Measurements from ENCODE around the gene PPP1R12C.

DNA sequence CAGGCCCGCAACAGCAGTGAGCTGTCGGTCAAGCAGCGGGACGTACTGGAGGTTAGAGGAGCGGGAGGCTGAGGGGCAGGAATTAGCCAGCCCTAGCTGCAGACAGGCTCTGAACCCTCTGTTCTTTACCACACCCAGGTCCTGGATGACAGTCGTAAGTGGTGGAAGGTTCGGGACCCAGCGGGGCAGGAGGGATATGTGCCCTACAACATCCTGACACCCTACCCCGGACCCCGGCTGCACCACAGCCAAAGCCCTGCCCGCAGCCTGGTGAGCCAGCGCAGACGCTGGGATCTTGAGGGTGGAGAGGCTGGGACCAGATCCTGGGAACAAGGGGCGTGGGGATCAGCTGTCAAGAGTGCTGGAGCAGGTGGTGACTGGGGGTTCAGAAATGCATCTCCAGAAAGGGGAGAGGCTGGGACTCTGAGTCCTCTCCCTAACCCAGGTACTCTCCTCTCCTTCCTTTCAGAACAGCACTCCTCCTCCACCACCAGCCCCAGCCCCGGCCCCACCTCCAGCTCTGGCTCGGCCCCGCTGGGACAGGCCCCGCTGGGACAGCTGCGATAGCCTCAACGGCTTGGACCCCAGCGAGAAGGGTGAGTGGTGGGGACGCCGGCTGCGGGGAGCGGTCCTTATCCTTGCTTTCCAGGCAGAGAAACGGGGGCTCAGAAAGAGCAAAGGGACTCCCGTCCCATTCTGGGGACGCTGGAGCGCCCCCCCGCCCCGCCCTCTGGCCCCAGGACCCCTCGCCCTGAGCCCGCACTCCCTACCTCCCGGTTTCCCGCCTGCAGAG, 31.3 kb downstream of the PPP1R12C start:
- TF ChIP-seq TAF1 (IDR thresholded peaks at IDR 0.05; ENCODE audit: borderline replicate concordance, insufficient read depth, low read length), result no peak
- TF ChIP-seq REST (IDR thresholded peaks at IDR 0.05; ENCODE audit: insufficient read depth in 1 of 2, low read depth in 2 of 2, low read length in 2 of 2), result no peak
